HG02981 (cell line): ENCODE results near the gene C6orf132.
"Not testable (repeated sequence)": the region's sequence is repeated elsewhere in the genome, so short reads cannot be mapped to it uniquely, and the experiment has no call there.

Experiments
- ATAC-seq: cut with Tn5 transposase; IDR thresholded peaks from one replicate; pipeline ENCODE4 v1.9.1; 2021; ENCODE audit warnings: mild to moderate bottlenecking, moderate library complexity; ENCODE audit not compliant: unreplicated experiment

Gene C6orf132

GRCh38 chr6:42163981-42164380, 21.6 kb upstream of the C6orf132 start:
- no peak for ATAC-seq

- no peak for ATAC-seq
Observed at GRCh38 chr6:42162812-42163211, 20.4 kb upstream of the C6orf132 start.

GRCh38 chr6:42162384-42162783, 20.0 kb upstream of the C6orf132 start:
- ATAC-seq = no peak

GRCh38 chr6:42159431-42160024, 17.1 kb upstream of the C6orf132 start:
- ATAC-seq = no peak

- ATAC-seq = no peak
Observed at GRCh38 chr6:42158631-42159030, 16.2 kb upstream of the C6orf132 start.

GRCh38 chr6:42158011-42158410, 15.6 kb upstream of the C6orf132 start:
- ATAC-seq = no peak

GRCh38 chr6:42156638-42157037, 14.2 kb upstream of the C6orf132 start:
- ATAC-seq = no peak

GRCh38 chr6:42155293-42155692, 12.9 kb upstream of the C6orf132 start:
- ATAC-seq = no peak

- ATAC-seq = no peak
Observed at GRCh38 chr6:42154461-42155209, 12.2 kb upstream of the C6orf132 start.

- no peak for ATAC-seq
Observed at GRCh38 chr6:42153921-42154320, 11.5 kb upstream of the C6orf132 start.

- ATAC-seq = not testable (repeated sequence)
Observed at GRCh38 chr6:42152528-42153213, 10.3 kb upstream of the C6orf132 start.

GRCh38 chr6:42152024-42152423, 9.6 kb upstream of the C6orf132 start:
- ATAC-seq = no peak

- no peak for ATAC-seq
Observed at GRCh38 chr6:42150254-42150653, 7.8 kb upstream of the C6orf132 start.

- no peak for ATAC-seq
Observed at GRCh38 chr6:42148058-42148457, 5.6 kb upstream of the C6orf132 start.

- ATAC-seq = no peak
Observed at GRCh38 chr6:42147138-42147562, 4.7 kb upstream of the C6orf132 start.

GRCh38 chr6:42141603-42142117, 760 bp downstream of the C6orf132 start:
- no peak for ATAC-seq

GRCh38 chr6:42140756-42141602, 1.4 kb downstream of the C6orf132 start:
- no peak for ATAC-seq

- ATAC-seq = no peak
Observed at GRCh38 chr6:42140032-42140431, 2.4 kb downstream of the C6orf132 start.

- no peak for ATAC-seq
Observed at GRCh38 chr6:42138630-42139619, 3.5 kb downstream of the C6orf132 start.

GRCh38 chr6:42138190-42138589, 4.2 kb downstream of the C6orf132 start:
- no peak for ATAC-seq
